ENCODE measurements around the gene FGFBP3.

DNA sequence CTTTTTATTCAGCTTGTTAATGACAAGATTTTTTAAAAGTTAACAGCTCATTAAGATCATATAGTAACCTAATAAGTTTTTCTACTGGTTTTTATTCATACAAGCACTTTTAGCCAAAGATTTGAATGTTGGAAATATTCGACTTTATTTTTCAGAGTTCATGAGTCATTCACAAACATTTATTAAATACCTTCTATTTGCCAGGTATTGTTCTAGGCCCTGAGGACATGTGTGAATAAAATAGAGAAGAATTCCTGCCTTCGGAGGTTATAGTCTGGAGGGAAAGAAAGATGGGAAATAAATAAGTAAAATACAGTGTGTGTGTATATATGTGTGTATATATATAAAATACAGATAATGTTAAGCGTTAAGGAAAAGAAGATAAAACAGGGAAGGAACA, 45.8 kb upstream of the FGFBP3 start:
- TF ChIP-seq POLR2A (IDR thresholded peaks at IDR 0.05; ENCODE audit: low read depth, low read length) = no peak
- no peak for TF ChIP-seq TAF1 (IDR thresholded peaks at IDR 0.05; ENCODE audit: low read depth, low read length)
- TF ChIP-seq POLR2AphosphoS5 (IDR thresholded peaks at IDR 0.05; ENCODE audit: low read depth, low read length) = no peak

All from GM12891 (cell line).